Measurements from ENCODE around the gene KRTAP5-9.

GRCh38 chr11:71548716-71549151, 514 bp downstream of the KRTAP5-9 start:
- TF ChIP-seq TCF12 (IDR thresholded peaks at IDR 0.05; ENCODE audit: low read depth) (no peak), TEAD4 (IDR thresholded peaks at IDR 0.05) (no peak), EP300 (IDR thresholded peaks at IDR 0.05; ENCODE audit: borderline replicate concordance) (no peak), RAD21 (IDR thresholded peaks at IDR 0.05; ENCODE audit: low read depth) (no peak), ZBTB7A (IDR thresholded peaks at IDR 0.05; ENCODE audit: low read depth) (no peak), USF1 (IDR thresholded peaks at IDR 0.05) (no peak), MAX (IDR thresholded peaks at IDR 0.05) (no peak), CEBPB (IDR thresholded peaks at IDR 0.05) (no peak)
